HG03442 (cell line): ENCODE results near the gene CXCR3.

Experiments used
- ATAC-seq: cut with Tn5 transposase; IDR thresholded peaks from one replicate; pipeline ENCODE4 v1.9.1; 2021; ENCODE audit warnings: mild to moderate bottlenecking, moderate library complexity; ENCODE audit not compliant: unreplicated experiment

Gene CXCR3

DNA sequence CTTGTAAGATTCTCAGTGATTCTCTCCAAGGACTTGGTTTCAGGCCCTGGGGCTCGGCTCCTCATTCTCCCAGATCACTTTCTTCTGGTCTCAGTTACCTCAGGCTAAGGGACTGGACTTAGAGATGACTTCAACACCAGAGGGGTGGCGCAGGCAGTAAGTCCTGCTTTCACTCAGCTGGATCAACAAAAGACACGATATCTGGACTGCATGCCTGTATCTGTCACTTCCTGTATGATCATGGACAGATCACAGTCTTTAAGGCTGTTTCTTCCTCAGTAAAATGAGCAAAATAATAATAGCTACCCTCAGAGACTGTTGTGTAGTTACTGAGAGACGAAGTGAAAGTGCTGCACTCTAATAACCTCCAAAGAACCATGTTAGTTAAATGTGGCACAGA lies 19.5 kb upstream of the CXCR3 start:
- no peak for ATAC-seq

DNA sequence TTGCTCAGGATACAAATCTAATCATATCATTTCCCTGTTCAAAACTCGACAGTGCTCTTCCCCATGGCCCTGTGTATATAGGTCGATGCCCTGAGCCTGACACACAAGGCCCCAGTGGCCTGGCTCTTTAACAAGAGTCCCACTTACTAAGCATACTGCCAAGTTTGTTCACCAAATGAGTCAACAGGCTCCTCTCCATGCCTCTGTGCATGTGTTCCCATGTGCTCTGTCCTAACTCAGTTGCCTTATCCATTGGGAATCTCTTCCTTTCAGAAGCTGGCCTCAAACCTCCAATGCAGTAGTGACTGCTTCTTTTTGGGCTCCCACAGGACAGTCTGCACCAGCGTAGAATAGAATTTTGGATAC lies 18.9 kb upstream of the CXCR3 start:
- ATAC-seq, result no peak

DNA sequence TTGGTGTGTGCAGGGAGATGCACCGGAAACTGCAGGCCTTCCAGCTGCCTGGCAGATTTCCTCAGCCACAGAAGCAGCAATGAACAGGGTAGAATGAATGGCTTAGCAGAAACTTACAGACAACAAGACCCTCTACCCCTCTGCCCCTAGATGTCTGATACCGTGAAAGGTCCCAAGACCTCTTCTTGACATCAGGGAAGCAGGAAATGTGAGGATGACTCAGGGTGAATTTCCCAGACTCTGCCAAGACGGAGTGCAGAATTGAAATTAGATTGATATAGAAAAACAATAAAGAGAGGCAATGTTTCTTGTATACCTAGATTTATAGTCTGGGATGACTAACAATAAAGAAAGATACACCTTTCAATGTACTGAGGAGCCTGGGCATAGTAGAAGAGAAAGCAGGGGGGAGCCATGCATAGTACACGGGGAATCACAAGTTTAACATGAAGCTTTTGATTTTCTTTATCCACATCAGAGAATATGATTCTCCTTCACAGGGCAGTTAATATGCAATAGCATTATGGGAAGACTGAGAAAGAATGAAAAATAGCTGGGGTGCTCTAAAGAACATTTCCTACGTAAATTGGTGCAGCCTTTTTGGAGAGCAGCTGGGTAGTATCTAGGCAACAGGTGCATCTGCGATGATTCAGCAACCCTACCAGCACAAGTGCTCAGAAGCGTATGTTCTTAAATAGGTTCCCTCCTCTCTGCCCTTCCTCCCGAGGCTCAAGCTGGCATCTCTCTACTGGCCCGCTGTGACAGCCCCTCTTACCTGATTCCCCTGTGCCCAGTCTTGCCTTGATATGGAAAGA lies 18.3 kb upstream of the CXCR3 start:
- no peak for ATAC-seq

DNA sequence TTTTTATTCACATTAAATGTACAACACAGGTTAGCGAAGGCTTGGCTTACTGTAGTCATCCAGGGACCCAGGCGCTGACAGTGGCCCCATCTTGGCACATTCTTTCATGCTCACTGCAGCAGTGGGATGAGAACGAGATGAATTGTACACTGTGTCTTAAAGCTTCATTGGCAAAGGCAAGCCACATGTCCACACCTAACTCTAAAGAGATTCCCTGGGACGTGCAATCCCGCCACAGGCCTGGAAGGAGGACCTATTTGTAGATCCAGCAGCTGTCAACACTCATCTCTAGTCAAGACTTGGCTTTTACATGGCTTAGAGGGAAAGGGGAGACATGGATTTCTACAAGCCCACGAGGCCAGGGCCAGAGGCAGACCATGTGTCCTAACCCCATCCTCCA lies 16.1 kb upstream of the CXCR3 start:
- ATAC-seq, result no peak

DNA sequence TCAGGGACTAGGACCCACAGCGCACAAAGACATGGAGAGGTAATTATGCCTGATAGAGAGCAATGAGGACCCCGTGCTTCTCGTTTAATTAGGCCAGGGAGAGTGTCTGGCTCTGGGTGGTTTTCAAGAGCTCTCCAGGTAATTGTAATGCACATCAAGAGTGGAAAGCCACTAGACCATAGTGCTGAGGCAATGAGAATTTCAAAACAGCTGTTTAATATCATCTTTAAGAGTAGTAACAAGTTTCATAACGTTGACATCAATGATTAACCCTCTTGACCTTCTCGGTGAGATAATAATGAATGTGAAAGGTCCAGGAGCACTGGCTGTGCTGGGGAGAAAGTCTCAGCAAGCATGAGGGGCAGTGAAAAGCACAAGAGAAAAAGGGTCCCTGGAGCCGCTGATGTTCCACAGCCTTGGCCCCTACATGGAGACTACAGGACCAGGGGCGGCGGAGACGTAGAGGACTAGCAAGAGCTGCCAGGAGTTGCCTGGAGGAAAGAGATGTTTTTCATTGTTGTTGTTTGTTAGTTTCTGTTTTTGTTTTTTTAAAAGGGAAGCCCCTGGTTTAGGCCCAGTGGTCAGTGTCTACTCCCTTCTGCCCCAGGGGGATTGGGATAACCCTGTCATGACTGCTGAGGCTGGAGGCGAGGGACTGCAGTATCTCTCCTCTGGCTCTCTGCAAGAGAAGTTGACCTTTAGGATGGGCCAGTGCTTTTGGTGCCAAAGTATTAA lies 14.8 kb upstream of the CXCR3 start:
- no peak for ATAC-seq

DNA sequence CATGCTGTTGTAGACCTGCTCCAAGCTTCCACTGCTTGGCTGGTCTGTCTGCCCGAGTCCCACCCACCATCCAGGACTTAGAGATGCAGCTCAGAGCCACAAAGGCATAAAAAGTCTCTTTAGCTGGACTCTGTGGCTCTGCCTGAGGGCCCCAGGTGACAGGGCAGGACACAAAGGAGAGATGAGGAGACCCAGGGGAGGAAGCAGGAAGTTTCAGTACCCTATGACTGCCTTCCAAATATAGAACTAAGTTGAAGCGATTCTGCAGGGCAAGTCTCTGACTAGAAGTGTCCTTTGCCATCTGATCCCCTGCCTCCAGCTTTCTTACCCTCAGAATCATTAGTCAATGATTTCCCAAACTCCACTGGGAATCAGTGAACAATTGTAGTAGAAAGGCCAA lies 11.2 kb upstream of the CXCR3 start:
- ATAC-seq, result peak; percentile 60

DNA sequence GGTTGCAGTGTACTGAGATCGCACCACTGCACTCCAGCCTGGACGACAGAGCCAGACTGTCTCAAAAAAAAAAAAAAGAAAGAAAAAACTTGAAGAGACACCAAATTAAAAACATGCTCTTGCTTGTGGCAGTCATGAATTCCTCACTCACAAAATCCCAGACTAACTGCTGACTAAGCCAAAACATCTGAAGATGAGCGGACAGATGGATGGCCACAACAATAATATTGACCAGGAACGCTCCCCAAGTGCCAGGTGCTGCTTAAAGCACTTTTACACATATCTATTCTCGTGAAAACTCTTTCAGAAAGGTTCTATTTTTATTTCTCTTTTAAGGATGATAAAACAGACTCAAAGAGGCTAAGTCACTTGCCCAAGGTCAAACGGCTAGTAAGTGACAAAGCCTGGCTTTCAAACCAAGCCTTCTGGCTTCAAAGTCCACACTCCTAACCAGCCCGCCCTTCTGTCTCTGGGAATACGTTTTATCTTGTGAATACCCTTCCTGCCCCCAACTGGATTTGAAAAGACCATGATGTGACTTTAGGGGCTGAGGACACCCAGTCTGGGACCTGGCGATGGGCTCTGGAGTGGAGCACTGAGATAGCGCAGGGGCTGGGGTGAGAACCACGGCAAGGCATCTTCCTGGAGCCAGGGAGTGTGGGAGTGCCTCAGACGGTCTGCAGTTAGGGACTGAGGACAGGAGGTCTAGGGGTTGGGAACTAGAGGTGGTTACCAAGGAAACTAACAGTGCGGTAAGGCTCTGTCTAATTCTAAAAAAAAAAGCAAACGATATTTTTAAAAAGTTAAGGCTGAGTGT lies 9.5 kb upstream of the CXCR3 start:
- no peak for ATAC-seq

DNA sequence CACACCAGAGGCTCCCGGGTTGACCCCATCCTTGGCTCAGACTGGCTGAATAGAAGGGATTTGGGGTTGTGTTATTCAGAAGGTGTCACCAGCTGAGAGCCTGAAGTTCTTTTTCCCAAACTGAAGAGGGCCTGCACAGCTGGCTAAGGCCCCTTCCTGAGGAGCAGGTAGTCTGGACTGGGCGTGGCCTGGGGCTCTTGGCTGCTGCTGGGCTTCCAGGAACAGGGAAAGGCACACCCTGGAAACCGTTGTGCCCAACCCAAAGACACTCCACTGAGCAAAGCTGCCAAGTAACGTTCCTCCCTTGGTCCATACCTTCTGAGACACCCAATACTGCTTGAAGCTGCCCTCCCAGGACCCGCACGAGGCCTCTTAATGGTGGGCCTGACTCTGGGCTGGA lies 8.3 kb upstream of the CXCR3 start:
- no peak for ATAC-seq

DNA sequence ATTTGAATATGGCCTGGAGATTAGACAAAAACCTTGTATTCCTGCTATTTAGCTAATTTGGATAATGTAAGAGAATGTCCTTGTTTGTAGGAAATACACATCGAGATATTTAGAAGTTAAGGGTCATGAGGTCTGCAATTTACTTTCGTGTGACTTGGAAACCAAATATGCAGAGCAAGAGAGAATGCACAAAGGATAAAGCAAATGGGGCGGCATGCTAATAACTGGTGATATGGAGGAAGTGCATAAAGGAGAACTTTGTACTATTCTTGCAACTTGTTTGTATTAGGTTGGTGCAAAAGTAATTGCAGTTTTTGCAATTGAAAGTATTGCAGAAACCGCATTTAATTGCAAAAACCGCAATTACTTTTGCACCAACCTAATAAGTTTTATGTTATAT lies 7.2 kb upstream of the CXCR3 start:
- no peak for ATAC-seq

DNA sequence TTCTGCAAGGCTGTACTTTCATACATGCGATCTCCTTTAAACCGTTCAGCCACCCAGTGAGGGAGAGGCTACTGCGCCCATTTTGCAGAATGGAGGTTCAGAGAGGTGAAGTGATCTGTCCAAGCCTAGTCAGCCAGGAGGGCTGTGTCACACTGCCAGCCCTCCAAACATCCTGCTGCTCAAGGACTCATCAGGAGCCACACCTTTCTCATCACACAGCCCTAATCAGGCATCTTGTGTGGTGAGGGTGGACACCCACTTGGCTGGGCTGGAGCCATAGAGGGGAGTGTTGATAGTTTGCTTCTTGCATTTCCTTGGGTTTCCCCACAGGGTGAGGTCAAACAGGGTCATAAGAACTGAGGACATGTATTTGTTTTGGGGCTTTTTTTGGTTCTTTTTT lies 5.4 kb upstream of the CXCR3 start:
- ATAC-seq, result no peak

DNA sequence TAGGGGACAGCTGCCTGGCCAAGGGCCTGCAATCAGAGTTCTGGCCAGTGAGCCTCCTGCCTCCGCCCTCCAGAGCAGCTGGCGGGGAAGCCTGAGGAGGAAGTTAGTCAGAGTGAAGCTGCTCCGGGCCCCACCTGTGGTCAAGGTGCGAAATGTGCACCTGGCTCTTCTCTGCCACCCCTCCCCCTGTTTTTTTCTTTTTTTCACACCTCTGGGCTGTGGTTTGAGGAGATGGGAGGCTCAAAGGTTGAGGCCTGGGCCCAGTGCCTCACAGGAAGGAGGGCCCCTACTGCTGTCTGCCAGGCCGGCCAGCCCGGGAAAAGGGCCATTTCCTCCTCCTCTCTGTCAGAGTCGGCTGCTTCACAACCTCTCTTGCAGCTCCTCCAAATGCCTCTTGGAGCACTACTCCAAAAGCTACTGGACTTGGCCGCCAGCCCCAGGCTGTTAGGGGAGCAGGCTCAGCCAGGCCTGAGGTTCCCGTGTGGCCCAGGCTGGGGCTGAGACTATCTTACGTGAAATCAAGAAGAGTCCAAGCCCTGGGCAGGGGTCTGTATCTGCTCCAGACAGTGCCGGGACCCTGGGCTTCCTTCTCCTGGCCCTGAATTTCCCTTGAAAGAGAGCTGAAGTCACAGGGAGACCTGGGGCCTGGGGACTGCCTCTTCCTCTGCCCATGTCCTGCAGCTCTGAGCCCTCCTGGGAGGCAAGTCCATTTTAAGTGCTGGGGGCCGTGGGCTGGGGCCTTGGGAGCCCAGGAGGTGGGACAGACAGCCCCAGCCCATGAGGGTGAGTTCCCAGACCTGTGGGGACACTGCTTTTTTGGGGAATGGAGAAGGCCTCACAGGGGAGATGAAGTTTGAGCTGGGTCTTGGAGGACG lies 4.5 kb upstream of the CXCR3 start:
- ATAC-seq, result peak; percentile 47

DNA sequence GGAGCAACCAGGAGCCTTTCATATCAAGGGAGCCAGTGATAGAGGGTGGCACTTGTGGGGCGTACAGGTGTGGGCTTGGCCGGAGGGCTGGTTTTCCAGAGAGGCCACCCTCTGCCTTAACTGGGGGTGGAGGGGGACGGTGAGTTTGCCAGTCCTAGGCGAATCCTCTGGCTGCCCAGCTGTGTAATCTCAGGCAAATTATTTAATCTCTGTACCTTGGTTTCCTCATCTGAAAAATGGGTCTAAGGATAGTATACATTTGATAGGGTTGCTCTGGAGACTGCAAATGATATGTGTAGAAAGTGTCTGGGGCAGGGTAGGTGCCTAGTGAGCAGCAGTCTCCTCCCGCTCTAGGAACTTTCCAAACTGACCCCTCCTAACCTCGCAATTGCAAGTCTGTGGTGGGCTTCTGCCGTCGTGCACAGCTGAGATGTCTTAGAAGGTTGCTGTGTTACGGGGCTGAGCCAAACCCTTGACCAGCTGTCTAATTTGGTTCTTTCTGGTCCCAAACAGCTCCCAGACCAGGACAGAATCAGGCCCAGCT lies 3.8 kb upstream of the CXCR3 start:
- no peak for ATAC-seq

DNA sequence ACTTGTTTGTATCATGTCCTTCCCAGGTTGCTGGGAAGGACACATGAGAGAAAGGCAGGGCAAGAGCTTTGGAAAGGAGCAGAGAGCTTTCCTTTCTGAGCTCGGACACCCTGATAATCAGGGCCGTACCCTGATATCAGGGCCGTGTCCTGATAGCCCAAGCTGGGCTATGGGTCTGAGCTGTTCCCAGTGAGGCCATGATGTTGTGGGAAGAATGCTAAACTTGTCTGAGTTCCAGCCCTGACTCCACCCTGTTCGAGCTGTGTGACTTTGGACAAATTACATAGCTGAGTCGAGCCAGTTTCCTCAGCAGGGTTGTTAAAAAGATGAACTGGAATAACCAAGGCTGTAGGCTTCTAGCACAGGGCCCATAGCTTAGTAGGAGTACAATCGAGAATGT lies 3.3 kb upstream of the CXCR3 start:
- no peak for ATAC-seq

DNA sequence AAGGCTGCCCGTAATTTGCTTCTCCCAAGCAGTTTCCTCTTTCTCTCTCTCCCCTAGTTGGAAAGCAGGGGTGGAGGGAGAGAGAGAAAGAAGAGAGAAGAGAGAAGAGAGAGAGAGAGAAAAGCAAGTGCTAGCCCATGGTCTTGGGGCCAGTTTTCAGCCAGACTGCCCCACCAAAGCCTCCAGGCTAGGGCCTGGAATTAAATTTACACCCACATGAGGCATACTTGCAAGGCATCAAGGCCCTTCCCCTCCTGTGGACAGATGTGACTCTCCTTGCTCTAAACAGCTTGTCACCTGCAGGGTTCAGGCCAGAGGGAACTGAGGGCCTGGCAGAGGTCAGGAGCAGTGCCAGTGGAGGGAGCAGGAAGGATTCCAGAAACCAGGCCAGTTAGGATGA lies 1.7 kb upstream of the CXCR3 start:
- ATAC-seq, result no peak

DNA sequence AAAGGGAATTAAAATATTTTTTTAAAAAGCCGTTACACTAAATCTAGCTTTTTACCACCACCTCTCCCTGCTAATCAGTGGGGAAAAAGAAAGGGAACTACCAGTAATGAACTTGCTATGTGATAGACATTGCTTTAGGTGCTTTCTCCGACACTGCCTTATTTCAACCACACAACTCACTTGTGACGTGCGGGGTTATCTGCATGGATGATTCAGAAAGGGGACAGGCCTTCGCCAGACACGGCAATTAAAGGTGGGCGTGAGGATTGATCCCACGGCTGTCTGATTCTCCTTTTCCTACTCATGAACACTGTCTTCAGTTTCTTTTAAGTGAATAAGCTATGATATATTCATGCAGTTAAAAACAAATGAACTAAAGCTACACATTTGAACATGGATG lies 882 bp upstream of the CXCR3 start:
- ATAC-seq, result peak; percentile 28

DNA sequence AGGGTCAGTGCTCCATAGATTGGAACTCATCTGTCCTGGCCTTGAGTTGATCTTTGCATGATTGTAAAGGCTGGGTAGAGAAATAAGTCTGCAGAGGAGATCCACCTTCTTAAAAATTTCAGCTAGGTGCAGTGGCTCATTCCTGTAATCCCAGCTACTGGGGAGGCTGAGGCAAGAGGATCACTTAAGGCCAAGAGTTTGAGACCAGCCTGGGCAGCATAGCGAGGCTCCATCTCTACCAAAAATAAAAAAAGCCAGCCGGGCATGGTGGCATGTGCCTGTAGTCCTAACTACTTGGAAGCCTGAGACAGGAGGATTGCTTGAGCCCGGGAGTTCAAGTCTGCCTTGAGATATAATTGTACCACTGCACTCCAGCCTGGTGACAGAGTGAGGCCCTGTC lies 476 bp upstream of the CXCR3 start:
- no peak for ATAC-seq

DNA sequence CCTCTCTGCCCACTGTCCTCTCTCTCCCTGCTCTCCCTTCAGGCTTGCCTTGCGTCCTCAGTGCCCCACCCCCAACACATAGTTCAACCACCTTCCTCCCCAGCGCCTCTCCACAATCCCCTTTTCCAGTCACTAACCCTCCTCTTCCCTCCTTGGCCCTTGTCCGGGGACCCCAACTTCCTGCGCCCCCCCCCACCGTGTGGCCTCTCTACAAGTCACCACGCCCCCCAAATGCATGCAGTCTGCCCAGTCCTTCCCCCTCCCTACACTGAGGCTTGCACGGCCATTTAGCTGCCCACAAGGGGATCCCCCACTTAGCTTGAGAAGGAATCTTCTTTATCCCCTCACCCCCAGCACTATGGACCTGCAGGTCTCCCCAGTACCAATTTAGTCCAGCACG lies 569 bp downstream of the CXCR3 start:
- no peak for ATAC-seq

DNA sequence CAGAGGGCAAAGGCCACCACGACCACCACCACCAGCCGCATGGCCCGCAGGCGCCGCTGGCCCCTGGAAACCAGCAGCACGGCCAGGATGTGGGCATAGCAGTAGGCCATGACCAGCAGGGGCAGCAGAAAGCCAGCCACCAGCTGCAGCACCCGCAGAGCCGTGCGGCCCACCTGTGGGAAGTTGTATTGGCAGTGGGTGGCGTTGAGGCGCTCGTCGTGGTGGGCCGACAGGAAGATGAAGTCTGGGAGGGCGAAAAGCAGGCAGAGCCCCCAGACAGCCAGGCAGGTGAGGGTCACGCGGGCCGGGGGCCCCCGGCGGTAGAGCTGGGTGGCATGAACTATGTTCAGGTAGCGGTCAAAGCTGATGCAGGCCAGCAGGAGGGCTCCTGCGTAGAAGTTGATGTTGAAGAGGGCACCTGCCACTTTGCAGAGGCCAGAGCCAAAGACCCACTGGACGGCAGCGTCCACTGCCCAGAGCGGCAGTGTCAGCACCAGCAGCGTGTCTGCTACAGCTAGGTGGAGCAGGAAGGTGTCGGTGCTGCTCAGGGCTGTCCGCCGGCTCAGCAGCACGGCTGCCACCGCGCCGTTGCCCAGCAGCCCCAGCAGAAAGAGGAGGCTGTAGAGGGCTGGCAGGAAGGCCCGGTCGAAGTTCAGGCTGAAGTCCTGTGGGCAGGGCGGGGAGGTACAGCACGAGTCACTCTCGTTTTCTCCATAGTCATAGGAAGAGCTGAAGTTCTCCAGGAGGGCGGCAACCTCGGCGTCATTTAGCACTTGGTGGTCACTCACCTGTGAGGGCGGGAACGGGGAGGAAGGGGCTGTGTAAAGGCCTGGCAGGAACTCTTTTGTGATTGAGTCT lies 1.4 kb downstream of the CXCR3 start:
- no peak for ATAC-seq

DNA sequence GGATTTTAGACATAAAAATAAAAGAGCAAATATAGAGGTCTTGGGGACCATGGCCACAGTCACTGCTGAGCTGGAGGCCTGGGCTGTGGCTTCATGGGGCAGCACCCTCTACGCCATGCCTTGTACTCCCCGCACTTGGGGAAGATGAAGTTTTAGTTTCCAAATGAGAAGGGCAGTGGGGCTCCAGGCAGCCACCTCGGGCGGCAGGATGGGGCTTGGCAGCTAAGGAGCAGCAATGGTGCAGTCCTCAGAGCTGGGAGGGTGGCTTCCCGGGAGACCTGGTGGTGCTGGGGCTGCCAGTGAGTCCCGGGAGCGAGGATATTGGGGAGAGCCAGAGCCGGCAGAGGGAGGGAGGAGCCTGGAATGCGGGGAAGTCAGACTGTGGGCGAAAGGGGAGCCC lies 2.4 kb downstream of the CXCR3 start:
- ATAC-seq, result no peak

DNA sequence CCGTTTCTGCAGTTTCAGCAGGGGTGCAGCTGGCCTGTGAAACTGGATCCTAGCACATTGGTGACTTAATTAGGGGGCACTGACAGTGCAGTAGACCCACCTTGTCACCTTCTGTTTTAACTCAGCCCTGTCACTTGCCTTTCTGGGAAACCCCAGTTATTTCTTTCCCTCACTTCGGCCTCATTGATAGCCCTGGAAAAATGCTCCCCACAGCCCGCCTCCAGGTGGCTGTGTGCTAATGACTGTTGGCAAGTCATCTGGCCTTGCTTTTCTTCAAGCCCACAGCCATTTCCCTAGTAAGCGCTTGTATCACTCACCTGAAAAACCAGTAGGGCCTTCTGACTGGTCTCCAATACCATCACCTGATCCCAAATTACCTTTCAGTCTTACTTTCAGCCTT lies 3.3 kb downstream of the CXCR3 start:
- ATAC-seq, result no peak
